ENCODE results near the gene GNRH2. TPM values are rescaled to one million over a fixed set of nuclear protein-coding genes. Genes with fewer than 3 reads are reported as not detected.

GNRH2 gene
- total RNA-seq, 1 donor from 2014 or later, result not detected

DNA sequence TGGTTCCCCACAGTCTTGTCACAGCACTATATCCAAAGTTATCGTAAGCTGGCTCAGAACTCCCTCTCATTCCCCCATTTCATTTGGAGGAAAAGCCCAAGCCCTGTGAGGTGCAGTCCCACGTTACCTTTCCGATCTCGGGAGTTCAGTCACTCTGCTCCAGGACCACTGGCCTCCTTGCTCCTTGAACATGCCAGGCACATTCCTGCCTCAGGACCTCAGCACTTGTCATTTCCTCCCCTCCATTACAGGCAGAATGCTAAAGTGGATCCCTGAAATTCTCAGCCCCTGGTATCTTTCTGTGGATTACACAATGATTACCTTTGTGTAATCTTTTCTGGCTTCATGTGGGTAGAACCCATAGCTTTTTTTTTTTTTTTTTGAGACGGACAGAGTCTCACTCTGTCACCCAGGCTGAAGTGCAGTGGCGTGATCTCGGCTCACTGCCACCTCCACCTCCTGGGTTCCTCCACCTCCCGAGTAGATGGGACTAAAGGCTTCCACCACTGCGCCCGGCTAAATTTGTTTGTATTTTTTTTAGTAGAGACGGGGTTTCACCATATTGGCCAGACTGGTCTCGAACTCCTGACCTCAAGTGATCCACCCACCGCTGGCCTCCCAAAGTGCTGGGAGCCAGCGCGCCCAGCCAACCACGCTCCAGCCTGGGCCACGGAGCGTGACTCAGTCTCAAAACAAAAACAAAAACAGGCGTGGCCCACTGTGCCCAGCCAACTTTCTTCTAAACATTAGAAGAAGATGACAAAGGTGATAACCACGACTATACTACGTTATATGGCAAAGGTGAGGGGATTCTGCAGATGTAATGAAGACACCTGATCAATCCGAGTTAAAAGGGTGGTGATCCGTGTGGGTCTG lies 24.0 kb downstream of the GNRH2 start:
- H3K36me3 ChIP-seq, result no peaks in the 10 kb centered on the region
- DNase-seq, result no peak
- H3K27ac ChIP-seq (replicated peaks), result no peak overlapping the region
- H3K27me3 ChIP-seq (ENCODE audit: low read depth), result peaks cover 23% of the 10 kb centered on the region
- intact Hi-C loops (cut with micrococcal nuclease), result no loop called here
- H3K4me1 ChIP-seq, result peaks cover 13% of the 10 kb centered on the region
- no peaks in the 10 kb centered on the region for H3K9me3 ChIP-seq (replicated peaks)
- TF ChIP-seq CTCF (IDR thresholded peaks at IDR 0.05; ENCODE audit: borderline replicate concordance), result no peak
- H3K4me3 ChIP-seq, result no peak overlapping the region

GRCh38 chr20:3068075-3068474 lies 24.7 kb downstream of the GNRH2 start:
- Histone ChIP-seq H3K27me3 (ENCODE audit: low read depth) (peaks cover 30% of the 10 kb centered on the region), H3K36me3 (no peaks in the 10 kb centered on the region), H3K4me1 (peaks cover 17% of the 10 kb centered on the region), H3K27ac (replicated peaks) (no peak overlapping the region), H3K9me3 (replicated peaks) (no peaks in the 10 kb centered on the region), H3K4me3 (no peak overlapping the region)
- intact Hi-C loops (cut with micrococcal nuclease), result no loop called here
- TF ChIP-seq CTCF (IDR thresholded peaks at IDR 0.05; ENCODE audit: borderline replicate concordance), result no peak
- no peak for DNase-seq

GRCh38 chr20:3068986-3069900 lies 25.8 kb downstream of the GNRH2 start:
- H3K4me1 ChIP-seq, result peaks cover 17% of the 10 kb centered on the region
- H3K9me3 ChIP-seq (replicated peaks), result no peaks in the 10 kb centered on the region
- DNase-seq, result no peak
- H3K27me3 ChIP-seq (ENCODE audit: low read depth), result peaks cover 38% of the 10 kb centered on the region
- TF ChIP-seq CTCF (IDR thresholded peaks at IDR 0.05; ENCODE audit: borderline replicate concordance), result peak; percentile 42
- no peak overlapping the region for H3K27ac ChIP-seq (replicated peaks)
- H3K36me3 ChIP-seq, result no peaks in the 10 kb centered on the region
- H3K4me3 ChIP-seq, result no peak overlapping the region
- intact Hi-C loops (cut with micrococcal nuclease), result no loop called here

- intact Hi-C loops (cut with micrococcal nuclease), result no loop called here
- H3K4me1 ChIP-seq, result peaks cover 17% of the 10 kb centered on the region
These were observed 27.3 kb downstream of the GNRH2 start for GRCh38 chr20:3070725-3071124.

More at GRCh38 chr20:3070725-3071124, 27.3 kb downstream of the GNRH2 start:
- Histone ChIP-seq H3K27ac (replicated peaks) (no peak overlapping the region), H3K36me3 (no peaks in the 10 kb centered on the region), H3K9me3 (replicated peaks) (no peaks in the 10 kb centered on the region), H3K4me3 (no peak overlapping the region), H3K27me3 (ENCODE audit: low read depth) (peaks cover 40% of the 10 kb centered on the region)
- DNase-seq, result no peak
- no peak for TF ChIP-seq CTCF (IDR thresholded peaks at IDR 0.05; ENCODE audit: borderline replicate concordance)
